ENCODE results near the gene PDCD4. TPM values are rescaled to one million over a fixed set of nuclear protein-coding genes. Genes with fewer than 3 reads are reported as not detected.

PDCD4 gene
- polyA plus RNA-seq, 1 donor from 2014 or later: 319 TPM

DNA sequence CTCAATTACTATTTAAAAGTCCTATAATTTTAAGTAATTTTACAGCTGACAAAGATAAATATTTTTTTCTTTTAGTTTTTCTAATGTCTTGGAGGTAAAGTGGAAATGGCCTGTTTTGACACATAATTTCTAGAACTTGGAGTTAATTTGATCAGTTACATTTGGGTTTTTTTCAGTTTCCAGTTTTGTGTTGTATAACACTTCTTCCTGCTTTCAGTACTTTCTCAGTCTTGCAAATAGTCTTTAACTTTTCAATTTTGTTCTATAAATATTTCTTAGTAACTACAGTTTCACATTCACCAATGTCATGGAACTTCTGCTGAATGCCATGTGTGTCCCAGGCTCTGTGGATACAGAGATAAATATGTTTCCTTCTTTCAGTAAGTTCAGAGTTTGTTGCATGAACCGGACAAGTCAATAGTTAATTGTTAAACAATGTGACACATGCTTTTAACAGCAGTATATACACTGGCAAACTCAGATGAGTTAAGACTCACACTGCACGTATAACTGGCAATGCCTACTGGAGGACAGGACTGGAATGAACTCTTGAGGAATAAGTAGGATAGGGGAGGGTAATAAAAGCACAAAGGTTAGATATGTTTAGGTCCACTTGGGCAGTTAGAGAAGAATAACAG, 52.2 kb downstream of the PDCD4 start:
- no peaks in the 10 kb centered on the region for H3K9me3 Mint-ChIP-seq
- H3K4me1 Mint-ChIP-seq: peaks cover 34 to 48% (median 39%) of the 10 kb centered on the region in 3 donors
- peaks cover 2% of the 10 kb centered on the region for H3K36me3 Mint-ChIP-seq
- H3K27me3 Mint-ChIP-seq: no peaks in the 10 kb centered on the region
- H3K4me3 Mint-ChIP-seq: peak overlapping the region in 1 of 4 donors; percentile 23
- peak overlapping the region in 1 of 3 donors; percentile 15 for H3K27ac Mint-ChIP-seq

DNA sequence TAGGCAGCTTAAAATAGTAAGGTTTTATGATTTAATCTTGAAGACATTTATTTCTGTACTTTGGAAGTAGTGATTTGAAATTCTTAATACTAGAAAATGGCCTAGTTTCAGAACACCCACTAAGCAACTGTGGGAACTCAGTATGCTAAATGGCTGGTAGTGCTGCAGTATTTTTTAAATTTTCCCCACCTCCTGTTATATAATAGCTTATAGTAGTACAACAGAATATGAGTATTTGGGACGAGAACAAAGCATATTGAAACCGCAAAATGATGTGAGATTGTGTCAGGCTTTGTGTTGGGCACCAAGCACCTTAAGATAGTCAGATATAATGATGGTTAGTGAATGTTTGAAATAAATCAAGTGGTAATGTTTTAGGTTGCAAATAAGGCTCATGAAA, 55.7 kb downstream of the PDCD4 start:
- peak overlapping the region in 1 of 4 donors; percentile 39 for H3K4me3 Mint-ChIP-seq
- H3K36me3 Mint-ChIP-seq: peaks cover 2% of the 10 kb centered on the region
- no peaks in the 10 kb centered on the region for H3K27me3 Mint-ChIP-seq
- H3K9me3 Mint-ChIP-seq: no peaks in the 10 kb centered on the region
- H3K27ac Mint-ChIP-seq: no peak overlapping the region
- peaks cover 32 to 41% (median 34%) of the 10 kb centered on the region in 3 donors for H3K4me1 Mint-ChIP-seq

DNA sequence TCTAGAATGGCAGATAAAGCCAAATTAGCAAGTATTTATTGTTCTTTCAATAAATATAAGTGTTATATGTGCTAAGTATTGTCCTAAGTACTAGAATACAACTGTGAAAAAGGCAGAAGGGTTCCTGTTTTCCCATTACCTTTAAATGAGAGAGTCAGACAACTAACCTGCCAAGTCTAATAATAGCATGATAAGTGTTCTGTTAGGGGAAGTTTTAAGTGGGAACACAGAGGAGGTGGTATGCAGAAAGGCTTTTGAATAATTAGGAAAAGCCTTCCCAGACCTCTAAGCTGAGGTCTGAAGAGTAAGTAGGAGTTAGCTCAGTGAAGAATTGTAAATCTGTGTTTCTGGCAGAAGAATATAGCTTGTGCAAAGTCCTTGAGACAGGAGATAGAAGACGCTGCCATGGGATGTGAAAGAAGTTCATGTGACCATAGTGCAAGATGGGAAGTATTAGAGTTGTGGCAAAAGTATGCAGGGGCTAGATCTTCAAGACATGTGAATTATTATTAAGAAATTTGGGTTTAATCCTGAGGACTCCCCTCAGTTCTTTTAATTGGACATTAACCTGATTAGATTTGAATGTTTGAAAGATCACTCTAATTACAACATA, 60.1 kb downstream of the PDCD4 start:
- Mint-ChIP-seq H3K27ac (no peak overlapping the region), H3K27me3 (no peaks in the 10 kb centered on the region), H3K4me3 (no peak overlapping the region), H3K9me3 (no peaks in the 10 kb centered on the region), H3K4me1 (peaks cover 19 to 26% (median 22%) of the 10 kb centered on the region in 3 donors), H3K36me3 (peaks cover 5% of the 10 kb centered on the region)

DNA sequence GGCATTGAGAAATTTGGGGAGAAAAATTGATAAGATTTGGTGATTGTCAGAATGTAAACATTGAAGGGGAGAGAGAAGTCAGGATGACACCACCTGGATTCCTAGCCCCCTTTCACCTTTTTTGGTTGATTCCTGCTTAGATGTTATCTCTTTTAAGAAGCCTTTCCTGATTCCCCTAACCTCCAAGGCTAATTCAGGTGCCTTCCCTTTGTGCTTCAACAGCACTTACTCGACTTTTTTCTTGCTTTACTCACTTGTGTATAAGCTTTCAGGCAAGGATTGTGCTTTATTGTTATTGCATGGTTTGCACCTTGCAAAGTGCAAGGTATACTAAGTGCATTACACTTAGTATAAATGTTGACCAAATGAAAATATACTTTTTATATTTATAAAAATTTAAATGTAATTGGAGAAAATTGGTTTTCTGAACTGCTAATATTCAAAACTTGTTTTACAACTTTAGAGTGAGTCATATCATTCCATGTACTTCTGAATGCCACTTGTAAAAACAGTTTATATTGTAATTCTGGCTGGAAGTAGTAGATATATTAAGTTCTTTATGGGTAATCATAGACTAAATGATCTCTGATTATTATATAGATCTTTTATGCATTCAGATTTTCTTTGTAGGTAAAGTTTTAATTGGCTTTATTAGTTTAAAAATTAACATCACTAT, 60.9 kb downstream of the PDCD4 start:
- Mint-ChIP-seq H3K27ac (no peak overlapping the region), H3K27me3 (no peaks in the 10 kb centered on the region), H3K4me1 (peaks cover 20 to 26% (median 24%) of the 10 kb centered on the region in 3 donors), H3K4me3 (no peak overlapping the region), H3K36me3 (peaks cover 5% of the 10 kb centered on the region), H3K9me3 (no peaks in the 10 kb centered on the region)

DNA sequence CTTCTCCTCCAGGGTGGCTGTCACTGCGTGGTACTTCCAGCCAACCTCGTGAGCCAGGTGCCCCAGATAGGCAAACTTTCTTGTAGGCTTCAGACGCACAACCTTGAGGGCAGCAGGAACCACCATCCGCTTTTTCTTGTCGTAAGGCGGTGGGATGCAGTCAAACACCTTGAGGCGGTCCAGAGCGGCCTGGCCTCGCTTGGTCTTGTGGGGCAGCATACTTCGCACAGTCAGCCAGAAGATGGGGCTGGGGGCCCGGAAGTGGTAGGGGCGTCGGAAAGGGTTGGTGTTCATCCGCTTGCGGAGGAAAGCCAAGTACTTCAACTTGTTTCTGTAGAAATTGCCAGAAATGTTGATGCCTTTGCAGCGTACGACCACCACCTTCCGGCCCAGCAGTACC, 65.0 kb downstream of the PDCD4 start:
- Mint-ChIP-seq H3K27ac (peak overlapping the region in 1 of 3 donors; percentile 23), H3K36me3 (peaks cover 5% of the 10 kb centered on the region), H3K4me1 (peaks cover 19 to 31% (median 29%) of the 10 kb centered on the region in 3 donors), H3K27me3 (no peaks in the 10 kb centered on the region), H3K4me3 (no peak overlapping the region), H3K9me3 (no peaks in the 10 kb centered on the region)

DNA sequence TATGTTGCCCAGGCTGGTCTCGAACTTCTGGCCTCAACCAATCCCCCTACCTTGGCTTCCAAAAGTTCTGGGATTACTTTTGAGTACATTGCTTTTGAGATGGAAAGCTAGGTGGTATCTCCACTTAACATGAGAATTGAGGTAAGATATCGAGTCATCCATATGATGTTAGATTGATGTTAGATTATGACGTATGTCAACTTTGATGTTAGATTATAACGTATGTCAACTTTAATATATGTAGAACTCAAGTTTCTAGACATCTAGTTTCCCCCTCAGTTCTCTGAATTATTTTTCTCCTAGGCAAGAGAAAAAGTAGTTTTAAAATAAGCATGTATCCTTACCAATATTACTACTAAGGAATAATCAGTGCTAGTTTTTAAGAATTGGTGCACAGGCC, 67.7 kb downstream of the PDCD4 start:
- H3K36me3 Mint-ChIP-seq: peaks cover 15% of the 10 kb centered on the region
- no peaks in the 10 kb centered on the region for H3K27me3 Mint-ChIP-seq
- peaks cover 0 to 4% (median 0%) of the 10 kb centered on the region in 3 donors for H3K9me3 Mint-ChIP-seq
- H3K4me3 Mint-ChIP-seq: no peak overlapping the region
- peaks cover 19 to 47% (median 36%) of the 10 kb centered on the region in 3 donors for H3K4me1 Mint-ChIP-seq
- H3K27ac Mint-ChIP-seq: no peak overlapping the region

DNA sequence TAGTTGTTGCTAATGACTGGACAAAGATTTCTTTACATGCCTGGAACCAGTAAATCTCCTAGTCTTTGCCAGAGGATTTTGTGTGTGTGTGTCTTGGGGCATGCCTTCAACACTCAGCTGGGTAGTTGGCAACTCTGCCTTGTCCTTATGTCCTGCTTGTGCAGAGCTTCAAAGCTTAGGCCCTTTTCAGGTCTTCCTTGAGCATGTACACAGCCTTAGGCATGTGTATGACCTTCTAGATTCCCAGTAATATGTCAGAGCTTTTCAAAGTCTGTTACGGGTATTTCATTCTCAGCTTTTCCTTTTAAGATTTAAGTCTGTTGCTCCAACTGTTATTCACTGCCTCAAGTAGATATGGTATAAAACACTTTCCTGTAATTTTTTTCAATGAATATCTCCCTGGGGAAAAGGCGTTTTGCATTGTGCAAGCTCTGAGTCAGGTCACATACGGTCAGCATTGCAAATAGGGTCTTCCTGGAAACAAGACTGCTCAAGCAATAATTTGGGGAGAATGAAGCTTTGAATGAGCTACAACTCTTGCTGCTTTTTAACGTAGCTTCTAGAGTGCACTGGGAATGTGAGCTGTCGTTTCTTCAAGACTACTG, 73.2 kb downstream of the PDCD4 start:
- peaks cover 20% of the 10 kb centered on the region for H3K36me3 Mint-ChIP-seq
- peaks cover 0 to 4% (median 0%) of the 10 kb centered on the region in 3 donors for H3K9me3 Mint-ChIP-seq
- peak overlapping the region in 2 of 4 donors; percentile 61 to 84 for H3K4me3 Mint-ChIP-seq
- H3K27ac Mint-ChIP-seq: peak overlapping the region in 1 of 3 donors; percentile 8
- no peaks in the 10 kb centered on the region for H3K27me3 Mint-ChIP-seq
- peaks cover 44 to 66% (median 55%) of the 10 kb centered on the region in 3 donors for H3K4me1 Mint-ChIP-seq

DNA sequence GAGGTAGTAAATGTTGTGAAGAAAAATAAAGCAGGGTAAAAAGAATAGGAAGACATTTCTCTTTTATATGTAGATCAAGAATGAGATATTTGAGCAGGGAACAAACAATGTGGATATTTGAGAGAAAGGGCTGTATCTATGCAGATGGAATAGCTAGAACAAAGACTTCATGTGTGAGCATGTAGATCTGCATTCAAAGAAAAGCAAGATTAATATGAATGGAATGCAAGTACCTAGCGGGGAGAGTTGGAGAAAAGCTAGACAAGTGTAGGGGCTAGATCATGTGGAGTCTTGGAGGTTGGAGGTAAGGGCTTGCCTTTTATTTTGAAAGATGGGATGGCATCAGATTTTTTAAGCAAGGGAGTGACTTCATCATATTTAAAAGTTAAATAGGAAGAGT, 74.8 kb downstream of the PDCD4 start:
- Mint-ChIP-seq H3K4me3 (no peak overlapping the region), H3K27me3 (no peaks in the 10 kb centered on the region), H3K36me3 (peaks cover 26% of the 10 kb centered on the region), H3K9me3 (peaks cover 0 to 4% (median 0%) of the 10 kb centered on the region in 3 donors), H3K4me1 (peaks cover 50 to 72% (median 54%) of the 10 kb centered on the region in 3 donors), H3K27ac (peak overlapping the region in 1 of 3 donors; percentile 34)

DNA sequence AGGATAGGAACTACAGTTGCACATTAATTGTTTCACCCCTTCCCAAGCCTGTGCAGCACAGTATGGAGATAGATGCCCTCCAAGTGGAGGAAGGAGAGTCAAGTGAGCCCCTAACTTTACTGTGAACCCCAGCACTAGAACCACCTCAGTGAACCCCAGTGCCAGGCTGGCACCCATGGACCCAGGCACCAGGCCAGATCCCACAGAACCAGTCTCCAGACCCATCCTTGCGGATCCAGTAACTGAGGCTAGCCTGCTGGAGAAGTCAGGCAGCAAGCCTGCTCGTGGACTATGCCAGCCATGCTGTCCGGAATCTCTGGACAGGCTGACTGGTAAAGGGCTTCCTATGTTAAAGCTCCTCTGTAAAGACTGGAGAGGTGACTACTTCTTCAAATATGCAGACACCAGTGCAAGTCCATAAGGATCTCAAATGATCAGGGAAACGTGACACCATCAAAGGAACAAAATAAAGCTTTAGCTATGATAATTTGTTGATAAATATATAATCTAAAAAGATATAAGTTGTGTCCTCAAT, 75.4 kb downstream of the PDCD4 start:
- H3K27me3 Mint-ChIP-seq: no peaks in the 10 kb centered on the region
- no peak overlapping the region for H3K27ac Mint-ChIP-seq
- peaks cover 30% of the 10 kb centered on the region for H3K36me3 Mint-ChIP-seq
- H3K4me1 Mint-ChIP-seq: peaks cover 50 to 72% (median 53%) of the 10 kb centered on the region in 3 donors
- no peak overlapping the region for H3K4me3 Mint-ChIP-seq
- peaks cover 0 to 4% (median 0%) of the 10 kb centered on the region in 3 donors for H3K9me3 Mint-ChIP-seq

Other genes with a start within 250 kb of the PDCD4 start
- gene RBM20, start 227.6 kb upstream of the PDCD4 start, polyA plus RNA-seq: not detected
- gene BBIP1, start 47.3 kb downstream of the PDCD4 start, polyA plus RNA-seq: 17.6 TPM
- gene SHOC2, start 47.7 kb downstream of the PDCD4 start, polyA plus RNA-seq: 105 TPM
- not detected for gene ADRA2A, start 205.1 kb downstream of the PDCD4 start, polyA plus RNA-seq